A549 (cell line): ENCODE data around the gene BTBD3. TPM values are rescaled to one million over a fixed set of nuclear protein-coding genes. Genes with fewer than 3 reads are reported as not detected.

Source experiments
- ATAC-seq, 2 experiments: fragments of 200-7000 bp in 1 of 2; fragments of >200 bp in 1 of 2; cut with Nextera tagmentation in 1 of 2; cut with Tn5 transposase in 1 of 2; 3 replicates each; pipeline versions ENCODE4 v1.8.0 to v1.9.1; 2018 to 2020; ENCODE audit warnings: mild to moderate bottlenecking in 1 of 2, moderate library complexity in 1 of 2
- CTCF ChIA-PET: fragments of 300-600 bp; sonication (Branson Sonifier 250); formaldehyde crosslinking; extraction: SDS; loops from one replicate; lab custom pipeline; 2021; ENCODE audit warnings: antibody characterized with exemption, inconsistent platforms; lab: Yijun Ruan, JAX
- POLR2A ChIA-PET: fragments of 350-600 bp; formaldehyde crosslinking; extraction: SDS; loops from one replicate; lab custom pipeline; 2021; ENCODE audit warnings: antibody characterized with exemption, inconsistent platforms; lab: Yijun Ruan, JAX
- DNase-seq, 2 experiments: peaks; one replicate each; pipeline versions ENCODE4 v3.0.0 to v3.0.0-alpha.2; 2011 to 2016; ENCODE audit warnings: low read depth in 1 of 2, low spot score in 1 of 2
- FAIRE-seq: peaks from 2 replicates; lab custom pipeline; 2011; peaks lifted over from hg19 to GRCh38; lab: Jason Lieb, UNC
- H3K27ac ChIP-seq, 2 experiments: fragments of >200 bp; sonication (Bioruptor Twin); formaldehyde crosslinking; 3 replicates each; pipeline ENCODE4 v1.5.1; 2016 to 2017
- H3K4me1 ChIP-seq: fragments of >200 bp; sonication (Bioruptor Twin); formaldehyde crosslinking; 3 replicates; pipeline ENCODE4 v1.6.1; 2016
- H3K4me2 ChIP-seq: fragments of >200 bp; sonication (Bioruptor Twin); formaldehyde crosslinking; 3 replicates; pipeline ENCODE4 v1.6.1; 2016
- H3K4me3 ChIP-seq: fragments of >200 bp; sonication (Bioruptor Twin); formaldehyde crosslinking; 3 replicates; pipeline ENCODE4 v1.5.1; 2016
- H3K9me3 ChIP-seq: fragments of >200 bp; sonication (Bioruptor Twin); formaldehyde crosslinking; 3 replicates; pipeline ENCODE4 v1.6.1; 2016
- BCL3 ChIP-seq: fragments of >200 bp; sonication (Bioruptor Twin); formaldehyde crosslinking; IDR thresholded peaks from 3 replicates; pipeline ENCODE4 v1.6.1; 2016
- CBX2 ChIP-seq: fragments of 200-600 bp; sonication (generic); IDR thresholded peaks from 2 replicates; pipeline ENCODE4 v1.6.1; 2016; ENCODE audit warnings: low read depth, mild to moderate bottlenecking, borderline replicate concordance
- CHD4 ChIP-seq: fragments of 200-600 bp; sonication (generic); IDR thresholded peaks from 2 replicates; pipeline ENCODE4 v1.6.1; 2016; ENCODE audit warnings: antibody characterized with exemption, mild to moderate bottlenecking, borderline replicate concordance
- E2F6 ChIP-seq: IDR thresholded peaks from 2 replicates; pipeline ENCODE4 v1.6.1; 2012; ENCODE audit warnings: low read depth, borderline replicate concordance
- EHF ChIP-seq: fragments of 250-450 bp; sonication (Bioruptor Pico); IDR thresholded peaks from 2 replicates; pipeline ENCODE4 v1.5.0; 2020; ENCODE audit warnings: mild to moderate bottlenecking
- EP300 ChIP-seq, 2 experiments: fragments of >200 bp; sonication (Bioruptor Twin); formaldehyde crosslinking; IDR thresholded peaks; 2 replicates in 1 of 2; 3 replicates in 1 of 2; pipeline ENCODE4 v1.6.1; 2016 to 2017
- FOXS1 ChIP-seq: fragments of 250-450 bp; sonication (Bioruptor Pico); IDR thresholded peaks from 2 replicates; pipeline ENCODE4 v1.5.0; 2020; ENCODE audit warnings: mild to moderate bottlenecking, moderate library complexity
- HDAC2 ChIP-seq: fragments of 200-600 bp; sonication (generic); IDR thresholded peaks from 2 replicates; pipeline ENCODE4 v1.6.1; 2016
- HES2 ChIP-seq: fragments of >200 bp; sonication (Bioruptor Twin); formaldehyde crosslinking; IDR thresholded peaks from 2 replicates; pipeline ENCODE4 v1.6.1; 2016
- HMGXB4 ChIP-seq: fragments of 250-450 bp; sonication (Bioruptor Pico); IDR thresholded peaks from 2 replicates; pipeline ENCODE4 v1.5.0; 2021; ENCODE audit warnings: mild to moderate bottlenecking, moderate library complexity, borderline replicate concordance
- HOXB13 ChIP-seq: fragments of 250-450 bp; sonication (Bioruptor Pico); IDR thresholded peaks from 2 replicates; pipeline ENCODE4 v1.5.0; 2020; ENCODE audit warnings: low read depth, mild to moderate bottlenecking, moderate library complexity
- JUNB ChIP-seq: fragments of >200 bp; sonication (Bioruptor Twin); formaldehyde crosslinking; IDR thresholded peaks from 2 replicates; pipeline ENCODE4 v1.6.1; 2016
- KDM5A ChIP-seq: fragments of 200-600 bp; sonication (generic); IDR thresholded peaks from 2 replicates; pipeline ENCODE4 v1.6.1; 2016; ENCODE audit warnings: antibody characterized with exemption, mild to moderate bottlenecking
- MAX ChIP-seq: IDR thresholded peaks from 2 replicates; pipeline ENCODE4 v1.6.1; 2012
- NR3C1 ChIP-seq: fragments of >200 bp; sonication (Bioruptor Twin); formaldehyde crosslinking; IDR thresholded peaks from 3 replicates; pipeline ENCODE4 v1.6.1; 2017
- PBX3 ChIP-seq: IDR thresholded peaks from 2 replicates; pipeline ENCODE4 v1.6.1; 2012
- POLR2A ChIP-seq: IDR thresholded peaks from 2 replicates; pipeline ENCODE4 v1.6.1; 2012; ENCODE audit warnings: mild to moderate bottlenecking, low read length
- RARB ChIP-seq: fragments of 250-450 bp; sonication (Bioruptor Pico); IDR thresholded peaks from 2 replicates; pipeline ENCODE4 v1.8.0; 2021; ENCODE audit warnings: mild to moderate bottlenecking, moderate library complexity
- REST ChIP-seq: fragments of 200-600 bp; sonication (generic); IDR thresholded peaks from 2 replicates; pipeline ENCODE4 v1.6.1; 2016; ENCODE audit warnings: antibody characterized with exemption, mild to moderate bottlenecking, moderate library complexity
- TP53 ChIP-seq: fragments of 250-450 bp; sonication (Bioruptor Pico); IDR thresholded peaks from 2 replicates; pipeline ENCODE4 v1.5.0; 2021; ENCODE audit warnings: mild to moderate bottlenecking, moderate library complexity
- WGBS: methylation state at CpG from one replicate; pipeline ENCODE4 v1.1.6; 2017; ENCODE audit errors: missing lambda C conversion rate; 5-methylcytosine and 5-hydroxymethylcytosine counted together
- polyA plus RNA-seq, 4 experiments: library from polyadenylated mRNA; depleted of rRNA in 3 of 4; stranded (reverse); fragments of >200 nt; fragmentation: RNase III in 1 of 4; extraction: RNeasy Plus Mini Kit Qiagen cat#74134 plus additional on column Dnase treatment in 1 of 4; gene quantifications; 2 replicates in 3 of 4; 3 replicates in 1 of 4; pipeline ENCODE4 v1.2.3, GENCODE V29; 2011 to 2017

The BTBD3 gene
- polyA plus RNA-seq, 2 of the 4 experiments (the other 2 are of a cell fraction): 16.3 to 47.1 TPM

- POLR2A ChIA-PET: no interaction called here
- 96% methylated on average over 3 of the region's 3 CpGs for WGBS
- no peaks in the 10 kb centered on the region for H3K9me3 ChIP-seq
- DNase-seq (no peak), FAIRE-seq (no peak), ATAC-seq (no peak)
- no peak overlapping the region for H3K4me3 ChIP-seq
- CTCF ChIA-PET: interaction anchor here (1.6 kb wide), 1 partner anchor 9 kb away, joined by 3 read pairs; no protein-coding TSS in a partner anchor
- no peak overlapping the region for H3K27ac ChIP-seq
- no peaks in the 10 kb centered on the region for H3K4me1 ChIP-seq
- TF ChIP-seq POLR2A: no peak
- no peak for TF ChIP-seq FOXS1 (CRISPR knock-in tag)
- TF ChIP-seq BCL3: no peak
- no peak for TF ChIP-seq JUNB
- TF ChIP-seq MAX: no peak
- no peak for TF ChIP-seq EHF (CRISPR knock-in tag)
- no peak for TF ChIP-seq PBX3
- TF ChIP-seq HES2: no peak
- no peak for TF ChIP-seq HOXB13 (CRISPR knock-in tag)
- no peak for TF ChIP-seq HDAC2
- no peak for TF ChIP-seq KDM5A
- no peak for TF ChIP-seq CHD4
- TF ChIP-seq EP300 (IDR thresholded peaks at IDR 0.05): no peak
- no peak for TF ChIP-seq CBX2
- no peak for TF ChIP-seq REST
- no peak for TF ChIP-seq NR3C1
- no peak overlapping the region for H3K4me2 ChIP-seq
Measured at GRCh38 chr20:11929947-11930346, 12.3 kb downstream of the BTBD3 start.

GRCh38 chr20:11935212-11936154, 17.8 kb downstream of the BTBD3 start:
- TF ChIP-seq POLR2A (no peak), HES2 (no peak), HOXB13 (CRISPR knock-in tag) (no peak), MAX (no peak), TP53 (CRISPR knock-in tag) (no peak), RARB (no peak), REST (no peak), E2F6 (no peak), HMGXB4 (CRISPR knock-in tag) (no peak), NR3C1 (no peak)
- no peak for ATAC-seq
- FAIRE-seq: no peak
- DNase-seq: no peak
- ChIA-PET CTCF (interaction anchor here (1.2 kb wide), 1 partner anchor 12 kb away, joined by 3 read pairs; no protein-coding TSS in a partner anchor), POLR2A (no interaction called here)
- H3K27ac ChIP-seq: no peak overlapping the region
- no peak overlapping the region for H3K4me2 ChIP-seq
- no peaks in the 10 kb centered on the region for H3K4me1 ChIP-seq
- no peak overlapping the region for H3K4me3 ChIP-seq
- no peaks in the 10 kb centered on the region for H3K9me3 ChIP-seq
- 82% methylated on average over 8 of the region's 8 CpGs for WGBS
